Stimulated activated CD4-positive, alpha-beta T cell treated with anti-CD3 and anti-CD28 coated beads, Interleukin-1b, Interleukin-23, amount 100 ng/mL, for 24 hours (primary cell): ENCODE measurements around the gene EEFSEC.

Experiments used
- DNase-seq, 4 experiments: peaks; one replicate each; pipeline ENCODE4 v3.0.0-alpha.2; 2020; ENCODE audit warnings: low read depth in 4 of 4, low spot score in 1 of 4

The EEFSEC gene

DNA sequence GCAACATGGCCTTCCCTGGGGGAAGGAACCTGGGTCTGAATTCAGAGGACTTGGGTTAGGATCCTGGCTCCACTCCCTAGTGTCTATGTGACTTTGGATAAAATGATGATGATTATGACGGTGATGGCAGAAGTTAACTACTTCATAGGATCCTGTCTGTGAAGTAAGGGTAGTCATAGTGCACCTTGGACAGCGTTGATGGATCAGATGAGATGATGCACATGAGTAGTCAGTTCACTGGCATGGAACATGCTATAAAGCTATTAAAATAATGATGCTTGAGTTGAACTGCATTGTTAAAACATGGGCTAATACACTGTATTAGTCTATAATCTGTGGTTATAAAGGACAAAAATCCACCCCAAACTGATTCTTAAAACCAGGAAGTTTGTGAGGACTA lies 62.0 kb downstream of the EEFSEC start:
- no peak for DNase-seq

DNA sequence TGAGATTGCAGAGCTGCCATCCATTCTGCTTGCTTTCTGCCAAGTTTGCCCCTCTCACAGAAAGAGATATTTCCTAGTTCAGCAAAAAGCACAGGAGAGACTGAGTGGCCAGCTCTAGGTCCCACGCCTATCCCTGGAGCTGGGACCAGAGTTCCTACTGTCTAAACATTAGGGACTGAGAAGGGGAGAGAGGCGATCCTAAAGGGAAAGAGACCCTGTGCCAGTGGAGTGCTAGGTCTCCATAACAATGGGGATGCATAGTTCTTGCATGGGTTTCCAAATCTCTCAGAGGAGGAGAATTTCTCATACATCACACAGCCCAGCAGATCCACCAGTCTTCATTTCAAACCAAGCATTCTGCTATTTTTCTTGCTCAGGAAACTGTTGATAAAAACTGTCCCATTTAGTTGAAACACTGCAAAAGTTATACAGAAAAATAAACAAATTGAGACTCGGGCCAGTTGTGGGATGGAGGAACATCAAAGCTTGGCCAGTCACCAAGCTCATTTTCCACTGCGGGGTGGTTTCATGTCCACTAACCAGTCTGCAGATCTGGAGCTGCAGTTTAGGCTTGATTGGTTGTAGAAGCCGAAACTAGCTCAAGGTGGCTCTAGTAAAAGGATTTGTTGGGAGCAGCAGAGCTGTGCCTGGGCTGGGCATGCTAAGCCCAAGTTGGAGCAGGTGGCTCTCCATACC lies 62.7 kb downstream of the EEFSEC start:
- DNase-seq = no peak

DNA sequence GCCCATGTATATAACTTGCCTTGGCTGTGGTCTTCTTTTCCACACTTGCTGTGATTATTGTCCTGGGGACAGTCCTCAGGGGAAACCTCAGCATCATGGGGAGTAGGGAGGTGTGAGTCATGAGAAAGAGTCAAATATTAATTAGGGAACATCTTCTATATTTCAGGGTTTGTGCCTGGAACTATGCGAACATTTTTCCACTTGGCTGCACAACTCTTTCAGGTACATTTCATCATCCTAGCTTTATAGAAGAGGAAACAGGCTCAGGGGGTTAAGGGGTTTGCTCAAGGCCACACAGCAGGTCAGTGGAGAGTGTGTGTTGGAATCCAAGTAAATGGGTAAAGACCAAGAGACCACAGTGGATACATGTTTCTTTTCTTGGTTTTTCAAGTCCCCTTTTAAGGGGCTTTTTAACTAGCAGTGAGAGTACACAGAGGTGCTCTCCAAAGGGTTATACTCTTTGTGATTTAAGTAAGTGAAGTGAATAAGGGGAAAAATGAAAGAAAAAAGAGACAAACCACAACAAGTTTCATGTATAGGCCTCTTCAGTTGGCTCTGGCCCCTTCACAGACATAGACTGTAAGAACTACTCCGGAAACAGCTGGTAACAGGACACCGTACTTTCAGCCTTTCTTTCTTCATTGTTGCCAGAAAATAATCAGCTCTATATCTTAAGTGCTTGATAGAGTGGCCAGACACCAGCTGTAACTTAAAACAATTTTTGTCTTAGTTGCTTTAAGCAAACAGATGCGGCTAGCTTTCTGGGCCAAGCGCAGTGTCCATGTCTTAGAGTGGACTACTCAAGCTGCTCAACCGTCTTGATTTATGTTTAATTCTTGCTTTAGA lies 64.6 kb downstream of the EEFSEC start:
- no peak for DNase-seq

DNA sequence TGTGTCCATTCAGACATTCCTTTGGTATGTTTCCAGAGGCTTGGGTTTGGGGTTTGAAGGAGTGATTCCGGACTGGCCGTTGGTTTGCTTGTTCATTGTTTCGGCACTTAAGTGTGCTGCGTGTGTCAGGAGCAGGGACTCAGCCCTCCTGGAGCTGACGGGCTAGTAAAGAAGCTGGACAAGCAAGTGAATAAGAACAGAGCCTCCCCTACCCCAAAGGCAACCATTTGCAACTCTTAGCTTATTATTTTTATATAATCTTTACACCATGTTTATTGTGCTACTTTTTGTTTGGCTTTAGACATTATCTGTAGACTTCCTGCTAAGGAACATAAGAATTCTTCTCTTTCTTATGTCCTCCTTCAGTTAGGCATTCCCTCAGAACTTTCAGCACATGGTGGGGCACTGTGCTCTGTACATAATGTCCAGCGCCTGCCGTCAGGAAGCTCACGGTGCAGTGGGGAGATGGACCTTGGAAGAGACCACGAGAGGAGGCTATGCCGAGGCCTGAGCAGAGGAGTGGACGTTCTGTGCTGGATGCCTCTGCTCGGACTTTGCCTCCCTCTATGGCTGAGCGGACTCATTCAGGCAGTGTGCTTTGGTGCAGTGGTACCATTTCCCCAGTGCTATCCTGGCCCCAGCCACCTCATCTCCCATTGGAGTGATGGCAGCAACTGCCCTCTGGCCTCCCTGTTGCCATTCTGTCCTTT lies 65.4 kb downstream of the EEFSEC start:
- no peak for DNase-seq

DNA sequence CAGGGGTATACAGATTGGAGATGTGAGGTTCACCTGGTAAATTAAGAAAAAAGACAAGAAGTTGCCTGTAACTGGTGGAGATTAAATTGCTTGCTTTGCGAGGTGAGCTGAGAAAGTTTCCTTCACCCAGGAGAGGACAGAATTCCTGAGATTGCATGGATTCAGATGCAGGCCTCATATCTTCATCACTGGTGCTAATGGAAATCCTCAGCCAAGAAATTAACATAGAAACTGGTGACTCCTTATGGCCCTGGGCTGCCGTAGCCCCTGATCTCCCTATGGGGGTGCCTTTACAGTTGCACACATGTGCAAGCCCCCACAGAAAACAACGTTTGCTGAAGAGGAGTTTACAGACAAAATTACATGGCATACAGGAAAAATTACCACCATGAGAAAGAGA lies 68.0 kb downstream of the EEFSEC start:
- DNase-seq = no peak

DNA sequence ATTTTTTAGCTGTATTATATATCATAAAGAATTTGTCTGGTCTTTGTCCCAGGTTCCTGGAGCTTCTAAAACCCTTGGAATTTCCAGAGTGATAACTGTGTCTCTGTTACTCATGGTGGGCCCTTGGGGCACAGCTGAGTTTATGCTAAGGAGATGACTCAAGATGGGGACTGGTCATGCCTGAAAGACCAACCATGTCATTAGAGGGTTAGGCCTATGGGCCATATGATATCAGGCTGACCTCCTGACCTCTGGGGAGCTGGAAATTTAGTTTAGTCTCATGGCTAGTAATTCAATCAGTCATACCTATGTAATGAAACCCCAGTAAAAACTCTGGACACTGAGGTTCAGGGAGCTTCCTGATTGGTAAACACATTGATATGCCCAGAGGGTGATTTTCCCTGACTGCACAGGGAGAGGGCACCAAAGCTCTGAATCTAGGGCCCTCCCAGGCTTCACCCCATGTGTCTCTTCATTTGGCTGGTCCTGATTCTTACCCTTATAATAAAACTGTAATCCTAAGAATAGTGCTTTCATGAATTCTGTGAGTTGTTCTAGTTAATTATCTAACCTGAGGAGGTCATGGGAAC lies 69.6 kb downstream of the EEFSEC start:
- no peak for DNase-seq

DNA sequence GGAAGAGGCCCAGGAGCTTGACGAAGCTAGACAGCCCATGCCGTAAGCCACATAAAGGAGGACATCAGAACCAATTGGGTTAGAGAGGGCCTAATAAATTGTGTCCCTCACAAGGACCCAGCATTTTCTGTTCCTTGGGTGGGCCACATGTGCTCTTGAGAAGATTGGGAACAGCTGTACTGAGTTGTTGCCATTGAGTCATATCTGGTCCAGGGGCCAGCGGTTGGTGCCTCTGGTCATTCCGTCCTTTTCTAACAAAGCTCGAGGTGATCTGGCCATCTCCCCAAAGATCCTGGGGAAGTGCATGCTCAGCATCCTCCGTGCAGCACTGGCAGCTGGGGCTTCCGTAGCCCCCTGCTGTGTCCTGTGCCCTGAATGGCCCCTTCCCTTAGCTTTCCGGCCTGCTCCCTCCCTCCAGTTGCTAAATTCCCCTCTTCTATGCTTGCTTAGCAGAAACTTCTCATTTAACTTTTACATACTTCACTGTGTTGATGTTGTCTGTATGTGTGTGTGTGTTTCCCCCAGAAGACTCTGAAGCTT lies 73.0 kb downstream of the EEFSEC start:
- DNase-seq = no peak

DNA sequence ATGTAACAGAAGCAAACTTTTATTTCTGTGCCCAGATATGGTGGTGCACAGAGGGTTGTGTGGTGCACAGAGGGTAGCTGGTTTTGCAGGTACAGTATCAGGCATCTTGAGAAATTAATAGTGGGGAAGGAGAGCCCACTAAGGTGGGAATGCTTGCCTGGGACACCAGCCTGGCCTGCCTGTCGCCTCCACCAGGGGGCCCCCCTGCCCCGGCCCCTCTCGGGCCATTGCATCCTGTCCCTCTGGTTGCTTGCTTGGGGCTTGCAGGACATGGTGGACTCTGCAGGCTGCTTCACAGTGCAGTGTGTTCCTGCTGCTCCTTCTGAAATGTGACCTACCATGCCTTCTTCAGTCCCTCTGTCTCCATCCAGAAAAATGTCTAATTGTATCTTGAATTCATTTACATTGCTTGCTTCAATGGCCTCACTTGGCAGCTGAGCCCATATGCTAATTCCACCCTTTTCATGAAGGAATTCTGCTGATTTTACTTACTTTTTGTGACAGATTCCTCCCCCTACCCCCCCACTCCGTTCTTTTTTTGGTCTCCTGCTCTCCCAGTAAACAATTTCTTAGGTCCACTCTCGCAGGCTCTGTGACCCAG lies 73.6 kb downstream of the EEFSEC start:
- DNase-seq = peak in 1 of 4 experiments; percentile 5

DNA sequence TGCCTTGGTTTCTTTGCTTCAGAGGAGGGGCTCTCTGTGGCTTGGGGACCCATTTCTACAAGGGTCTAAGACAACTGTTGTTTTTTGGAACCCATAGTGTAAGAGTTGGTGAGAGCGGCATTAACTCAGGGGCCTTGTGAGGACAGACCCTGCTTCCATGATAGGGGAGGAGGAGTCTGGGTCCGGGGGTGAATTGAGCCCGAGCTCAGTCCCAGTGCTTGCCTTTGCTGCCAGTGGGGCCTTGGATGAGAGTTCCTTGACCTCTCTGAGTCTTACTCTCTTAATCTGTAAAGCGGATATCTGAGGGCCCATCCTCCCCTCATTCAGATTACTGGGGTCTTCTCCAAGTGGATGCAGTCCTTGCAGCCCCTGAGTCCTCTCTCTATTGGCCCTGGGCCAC lies 74.2 kb downstream of the EEFSEC start:
- DNase-seq = no peak

DNA sequence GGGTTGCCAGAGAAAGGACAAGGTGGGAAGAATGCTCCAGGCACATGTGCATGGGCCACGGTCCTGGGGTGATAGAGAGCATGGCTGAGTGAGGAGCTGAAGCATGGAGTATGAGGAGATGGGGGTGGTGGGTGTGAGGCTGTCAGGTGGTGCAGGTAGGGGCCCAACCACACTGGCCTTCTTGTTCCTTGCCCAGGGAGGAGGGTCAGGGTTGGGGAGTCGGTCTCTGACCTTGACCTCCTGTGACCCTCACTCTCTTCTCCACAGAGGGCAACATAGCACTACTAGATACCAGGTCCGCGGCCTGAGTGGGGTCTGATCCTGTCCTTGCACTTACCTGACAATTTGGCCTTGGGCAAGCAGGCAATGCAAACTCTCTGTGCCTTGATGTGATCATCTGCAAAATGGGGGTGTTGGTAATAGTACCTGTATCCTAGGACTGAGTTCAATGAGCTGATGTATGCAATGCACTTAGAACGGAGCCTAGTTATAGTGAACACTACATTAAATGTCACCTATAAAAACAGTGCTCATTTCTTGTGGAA lies 75.2 kb downstream of the EEFSEC start:
- no peak for DNase-seq

DNA sequence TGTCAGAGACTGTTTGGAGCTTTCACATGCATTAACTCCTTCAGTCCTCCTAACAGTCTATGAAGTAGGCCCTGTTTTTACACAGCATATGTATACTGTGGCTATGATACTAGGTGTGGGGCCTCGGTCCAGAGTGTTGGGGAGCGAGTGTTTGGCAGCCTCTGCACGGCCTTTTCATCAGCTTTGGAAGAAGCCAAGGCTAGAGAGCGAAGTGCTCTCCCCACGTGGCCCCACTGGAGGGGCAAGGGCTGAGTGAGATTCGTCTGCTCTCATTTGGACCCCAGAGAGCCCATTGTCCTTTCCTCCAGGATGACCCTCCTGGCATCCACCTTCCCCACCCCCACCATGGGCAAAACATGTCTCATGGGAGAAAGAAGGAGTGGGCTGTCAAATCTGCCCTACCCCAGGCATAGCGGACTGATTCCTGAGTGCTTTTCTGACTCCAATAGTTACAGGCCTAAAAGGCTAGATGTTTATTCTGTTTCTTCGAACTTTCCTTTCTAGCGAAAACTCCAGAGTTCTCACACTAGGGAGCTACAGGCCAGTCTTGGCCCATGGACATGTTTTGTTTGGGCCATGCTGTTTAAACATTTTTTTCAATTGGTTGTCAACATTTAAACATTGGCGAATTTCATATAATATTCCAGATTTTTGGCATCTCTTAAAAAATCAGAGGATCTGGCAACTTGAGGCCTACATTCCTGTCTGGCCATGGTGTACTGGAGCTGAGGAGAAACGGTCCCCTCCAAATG lies 76.0 kb downstream of the EEFSEC start:
- DNase-seq = no peak

DNA sequence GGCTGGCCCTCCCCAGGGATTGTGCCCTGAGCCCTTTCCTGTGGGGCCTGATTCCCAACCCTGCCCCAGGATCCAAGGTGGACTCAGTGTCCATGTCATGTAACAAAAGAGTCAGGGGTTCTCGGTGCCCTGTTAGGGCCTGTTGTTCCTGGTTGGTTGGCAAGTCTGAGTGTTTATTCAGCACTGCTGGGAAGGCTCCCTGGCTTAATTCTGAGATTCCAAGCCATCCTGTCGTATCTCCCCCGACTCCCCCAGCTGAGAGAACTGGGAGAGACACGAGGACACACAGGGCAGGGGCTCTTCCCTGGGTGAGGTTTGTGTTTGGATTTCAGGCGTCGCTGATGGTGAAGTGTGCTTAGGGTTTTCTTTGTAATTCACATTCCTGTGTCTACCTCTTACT lies 78.3 kb downstream of the EEFSEC start:
- DNase-seq = no peak

DNA sequence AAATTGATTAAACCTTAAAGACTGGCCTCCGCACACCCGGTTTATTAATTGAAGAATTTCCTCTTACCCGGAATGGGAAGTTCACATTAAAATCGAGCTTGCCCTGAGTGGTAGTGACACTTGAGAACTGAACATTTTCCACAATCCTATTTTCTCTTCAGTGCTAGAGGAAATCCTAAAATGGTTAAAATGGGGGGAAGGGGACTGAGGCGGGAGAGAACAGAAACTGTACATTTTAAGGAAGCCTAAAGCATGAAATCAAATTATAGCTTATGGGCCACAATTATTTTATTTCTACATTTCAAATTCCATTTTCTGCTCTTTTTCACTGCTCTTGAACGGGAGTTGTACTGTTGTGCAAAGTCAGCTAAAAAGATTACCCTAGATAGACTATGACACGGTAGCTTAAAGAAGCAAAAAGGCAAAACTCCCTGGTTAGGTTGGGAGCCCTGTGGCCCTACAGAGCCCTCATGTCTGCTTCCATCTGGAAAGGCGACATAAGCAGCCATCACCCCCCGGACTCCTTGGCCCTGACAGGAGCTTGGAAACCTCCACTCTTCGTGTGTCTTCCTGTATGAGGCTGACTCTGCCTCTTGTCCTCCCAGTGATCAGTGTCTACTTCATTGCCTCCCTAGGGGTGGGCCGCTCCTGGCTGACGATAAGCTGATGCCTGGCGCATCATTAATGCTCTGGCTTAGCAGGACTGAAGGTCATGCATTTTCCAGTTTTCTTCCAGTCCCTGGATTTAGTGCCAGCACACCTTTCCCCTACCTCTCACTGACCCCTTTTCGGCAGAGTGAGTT lies 79.3 kb downstream of the EEFSEC start:
- DNase-seq = no peak

DNA sequence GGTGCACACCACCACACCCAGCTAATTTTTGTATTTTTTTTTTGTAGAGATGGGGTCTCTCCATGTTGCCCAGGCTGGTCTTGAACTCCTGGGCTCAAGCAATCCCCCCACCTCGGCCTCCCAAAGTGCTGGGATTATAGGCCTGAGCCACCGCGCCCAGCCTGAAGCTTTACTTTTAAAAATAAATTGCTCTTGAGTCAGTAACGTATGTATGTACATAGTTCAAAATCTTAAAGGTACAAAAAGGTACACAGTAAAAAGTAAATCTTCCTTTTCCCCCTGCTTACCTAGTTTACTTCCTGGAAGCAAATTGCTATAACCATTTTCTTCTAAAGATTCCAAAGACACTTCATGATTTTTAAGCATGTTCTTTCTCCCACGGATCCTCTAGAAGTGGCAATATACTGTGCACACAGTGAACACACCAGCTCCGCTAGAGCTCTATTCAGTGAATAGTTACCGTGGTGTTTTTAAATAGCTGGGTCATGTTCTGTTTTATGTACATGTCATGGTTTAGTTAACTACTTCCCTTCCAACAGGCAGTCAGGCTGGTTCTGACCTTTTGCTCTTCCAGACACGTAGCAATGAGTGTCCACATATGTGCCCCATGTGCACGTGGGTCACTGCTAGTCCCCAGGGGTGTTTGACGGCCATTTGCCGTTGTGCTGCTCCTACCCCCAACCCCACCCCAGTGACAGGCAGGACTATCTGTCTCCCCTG lies 82.1 kb downstream of the EEFSEC start:
- DNase-seq = no peak

DNA sequence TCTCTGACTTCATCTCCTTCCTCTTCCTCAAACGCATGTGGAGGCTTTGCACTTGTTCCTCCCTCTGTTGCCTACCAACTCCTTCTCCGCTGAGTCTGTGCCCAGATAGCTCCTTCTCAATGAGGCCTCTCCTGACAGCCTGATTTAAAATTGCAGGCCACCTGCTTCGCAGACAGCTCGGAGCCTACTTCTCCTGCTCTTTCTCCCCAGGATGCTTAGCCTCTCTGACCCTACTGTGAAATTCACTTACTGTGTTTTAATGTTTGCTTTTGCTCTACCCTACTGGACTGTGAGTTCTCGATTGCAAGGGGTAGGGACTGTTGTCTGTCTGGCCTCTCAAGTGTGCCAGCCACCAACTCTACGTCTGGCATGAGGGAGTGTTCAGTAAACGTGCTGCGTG lies 83.4 kb downstream of the EEFSEC start:
- DNase-seq = no peak

DNA sequence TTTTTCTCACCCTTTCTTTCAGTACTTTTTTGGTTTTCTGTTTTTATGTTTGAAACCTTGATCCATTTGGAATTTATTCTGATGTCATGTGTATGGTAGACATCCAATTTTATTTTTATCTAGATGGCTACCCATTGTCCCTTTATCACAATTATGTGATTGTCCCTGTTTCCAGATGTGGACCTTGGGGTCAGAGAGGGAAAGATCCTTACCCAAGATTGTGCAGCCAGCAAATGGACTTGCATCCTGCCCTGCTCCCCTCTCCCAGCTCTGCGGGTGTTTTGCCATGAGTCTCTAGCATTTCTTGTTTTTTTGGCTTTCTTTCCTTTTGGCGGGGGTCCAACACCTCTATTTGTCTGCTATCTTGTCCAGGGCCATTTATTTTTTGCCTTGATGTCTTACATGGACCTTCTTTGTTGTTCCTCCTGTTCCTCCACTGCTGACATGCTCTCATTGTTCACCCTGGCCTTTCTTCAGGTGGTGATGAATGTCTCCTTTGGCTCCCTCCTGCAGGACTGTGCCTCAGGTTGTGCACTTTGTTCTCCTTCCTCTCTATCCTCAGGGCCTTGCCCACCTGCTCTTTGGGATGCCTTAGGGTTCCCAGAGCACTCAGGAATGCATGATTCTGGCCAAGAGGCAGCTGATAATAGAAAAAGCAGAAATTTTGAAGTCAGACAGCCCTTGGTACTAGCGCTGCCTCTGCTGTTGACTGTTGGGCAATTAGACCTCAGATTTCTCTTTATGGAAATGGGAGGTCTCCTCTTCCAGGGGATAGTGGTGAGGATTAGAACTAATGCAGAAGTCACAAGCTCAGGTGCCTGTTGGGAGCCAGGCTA lies 84.3 kb downstream of the EEFSEC start:
- DNase-seq = no peak

DNA sequence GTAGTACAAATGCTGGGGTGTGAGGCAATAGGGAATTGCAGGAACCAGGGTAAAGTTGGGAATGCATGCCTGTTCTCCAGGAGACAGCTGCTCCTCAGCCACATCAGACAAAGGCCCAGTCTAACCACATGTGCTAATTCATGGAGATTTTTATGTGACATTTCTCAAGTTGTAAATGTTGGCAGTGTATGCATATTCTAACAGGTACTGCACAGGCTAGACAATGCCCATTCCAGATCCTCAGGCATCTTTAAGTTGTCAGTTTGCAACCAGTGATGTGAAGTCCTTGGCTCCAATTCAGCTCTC lies 84.9 kb downstream of the EEFSEC start:
- no peak for DNase-seq

DNA sequence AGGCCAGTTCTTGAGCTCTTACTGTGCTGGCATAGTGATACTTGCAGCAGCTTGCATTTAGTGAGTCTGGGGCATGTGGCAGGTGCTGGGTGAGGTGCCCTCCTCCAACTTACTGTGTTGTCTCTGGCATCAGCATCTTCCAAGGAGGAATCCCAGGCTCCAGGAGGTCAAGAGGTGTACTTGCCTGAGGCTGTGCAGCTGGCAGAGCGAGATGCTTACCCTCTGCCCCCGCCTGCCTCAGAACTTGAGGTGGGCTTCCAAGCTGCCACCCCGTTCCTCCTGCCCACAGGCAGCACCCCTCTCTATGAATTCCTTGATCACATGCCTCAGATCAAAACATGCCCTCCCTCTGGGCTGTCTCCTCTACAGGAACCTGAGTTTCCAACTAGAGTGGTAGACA lies 86.0 kb downstream of the EEFSEC start:
- DNase-seq = no peak
